GM23338 (cell line): ENCODE data around the gene C6orf52. TPM values are rescaled to one million over a fixed set of nuclear protein-coding genes. Genes with fewer than 3 reads are reported as not detected.

Source experiments
- ATAC-seq: fragments of 200-7000 bp; cut with Tn5 transposase; 3 replicates; pipeline ENCODE4 v1.9.1; 2020
- DNase-seq: peaks from one replicate; pipeline ENCODE4 v3.0.0-alpha.2; 2015; ENCODE audit warnings: low spot score
- H2AFZ ChIP-seq: fragments of 200-600 bp; sonication (generic); 2 replicates; pipeline ENCODE4 v1.8.0; 2016; ENCODE audit warnings: antibody characterized with exemption, mild to moderate bottlenecking, moderate library complexity
- H3F3A ChIP-seq: fragments of 200-600 bp; sonication (generic); replicated peaks from 2 replicates; pipeline ENCODE4 v1.8.0; 2017; ENCODE audit warnings: antibody characterized with exemption, mixed run types, low read depth
- H3K27ac ChIP-seq: fragments of 200-600 bp; sonication (generic); 2 replicates; pipeline ENCODE4 v1.6.1; 2016; ENCODE audit warnings: low read depth
- H3K27me3 ChIP-seq: fragments of 200-600 bp; sonication (generic); 2 replicates; pipeline ENCODE4 v1.8.0; 2016; ENCODE audit warnings: mild to moderate bottlenecking, mixed run types, moderate library complexity; ENCODE audit not compliant: insufficient read depth
- H3K36me3 ChIP-seq: fragments of 200-600 bp; sonication (generic); 2 replicates; pipeline ENCODE4 v1.8.0; 2016; ENCODE audit warnings: mild to moderate bottlenecking; ENCODE audit not compliant: insufficient read depth
- H3K4me1 ChIP-seq: fragments of 200-600 bp; sonication (generic); 2 replicates; pipeline ENCODE4 v1.8.0; 2016; ENCODE audit warnings: mild to moderate bottlenecking, moderate library complexity; ENCODE audit not compliant: insufficient read depth
- H3K4me2 ChIP-seq: fragments of 200-600 bp; sonication (generic); 2 replicates; pipeline ENCODE4 v1.7.1; 2017; ENCODE audit warnings: mixed run types
- H3K4me3 ChIP-seq: fragments of 200-600 bp; sonication (generic); 2 replicates; pipeline ENCODE4 v1.6.1; 2016; ENCODE audit warnings: mixed run types
- H3K79me2 ChIP-seq: fragments of 200-600 bp; sonication (generic); replicated peaks from 2 replicates; pipeline ENCODE4 v1.8.0; 2017; ENCODE audit warnings: mild to moderate bottlenecking; ENCODE audit not compliant: insufficient read depth
- H3K9me2 ChIP-seq: fragments of 200-600 bp; sonication (generic); 2 replicates; pipeline ENCODE4 v1.8.0; 2017; ENCODE audit not compliant: insufficient read depth
- H4K20me1 ChIP-seq: fragments of 200-600 bp; sonication (generic); replicated peaks from 2 replicates; pipeline ENCODE4 v1.8.0; 2017; ENCODE audit warnings: mild to moderate bottlenecking; ENCODE audit not compliant: insufficient read depth
- H3K27ac Mint-ChIP-seq: 2 replicates; pipeline ENCODE4 v1.8.0; 2020; ENCODE audit warnings: inconsistent platforms, mild to moderate bottlenecking, moderate library complexity, mixed read lengths
- H3K27me3 Mint-ChIP-seq: 3 replicates; pipeline ENCODE4 v1.8.0; 2022; ENCODE audit warnings: low read depth, mild to moderate bottlenecking, moderate library complexity, mixed read lengths, inconsistent platforms; ENCODE audit not compliant: insufficient read depth, poor library complexity
- H3K36me3 Mint-ChIP-seq: 3 replicates; pipeline ENCODE4 v1.8.0; 2021; ENCODE audit warnings: low read depth, mild to moderate bottlenecking, inconsistent platforms, moderate library complexity, mixed read lengths
- H3K4me1 Mint-ChIP-seq: 3 replicates; pipeline ENCODE4 v1.8.0; 2020; ENCODE audit warnings: mild to moderate bottlenecking, inconsistent platforms, mixed read lengths
- H3K4me3 Mint-ChIP-seq: 3 replicates; pipeline ENCODE4 v1.8.0; 2021; ENCODE audit warnings: moderate library complexity, mild to moderate bottlenecking, inconsistent platforms, mixed read lengths
- H3K9me3 Mint-ChIP-seq: 3 replicates; pipeline ENCODE4 v1.8.0; 2020; ENCODE audit warnings: moderate library complexity, mild to moderate bottlenecking, inconsistent platforms, mixed read lengths
- CREB1 ChIP-seq: fragments of 250-450 bp; sonication (Bioruptor Pico); IDR thresholded peaks from 2 replicates; pipeline ENCODE4 v1.5.0; 2020; ENCODE audit warnings: low read depth, mild to moderate bottlenecking, moderate library complexity
- NANOG ChIP-seq: IDR thresholded peaks from 2 replicates; pipeline ENCODE4 v1.6.1; 2016; ENCODE audit warnings: antibody characterized with exemption, borderline replicate concordance
- STAT1 ChIP-seq: IDR thresholded peaks from one replicate; pipeline ENCODE4 v1.6.1; 2016; ENCODE audit warnings: antibody characterized with exemption; ENCODE audit not compliant: unreplicated experiment
- polyA plus RNA-seq: library from polyadenylated mRNA; unstranded; fragments of >200 nt; fragmentation: Nextera tagmentation; extraction: Ambion mirVana; gene quantifications from 2 replicates; pipeline ENCODE4 v1.2.1, GENCODE V29; 2016
- total RNA-seq: library from RNA; depleted of rRNA; stranded (reverse); fragments of >200 nt; shearing (Covaris generic); gene quantifications from 2 replicates; pipeline ENCODE4 v1.2.3, GENCODE V29; 2014
- TF ChIP-seq, protein P1 (sequence below): fragments of 250-450 bp; sonication (Bioruptor Pico); IDR thresholded peaks from 2 replicates; pipeline ENCODE4 v1.5.0; 2020; ENCODE audit warnings: mild to moderate bottlenecking, moderate library complexity
- TF ChIP-seq, protein P2 (sequence below): IDR thresholded peaks from one replicate; pipeline ENCODE4 v1.6.1; 2018; ENCODE audit warnings: antibody characterized with exemption; ENCODE audit not compliant: unreplicated experiment
- TF ChIP-seq, protein P3 (sequence below): IDR thresholded peaks from 2 replicates; pipeline ENCODE4 v1.6.1; 2016; ENCODE audit warnings: antibody characterized with exemption

The C6orf52 gene
- total and polyA plus RNA-seq, 2 experiments from 2014 or later: 4.4 TPM; not detected in 1

DNA sequence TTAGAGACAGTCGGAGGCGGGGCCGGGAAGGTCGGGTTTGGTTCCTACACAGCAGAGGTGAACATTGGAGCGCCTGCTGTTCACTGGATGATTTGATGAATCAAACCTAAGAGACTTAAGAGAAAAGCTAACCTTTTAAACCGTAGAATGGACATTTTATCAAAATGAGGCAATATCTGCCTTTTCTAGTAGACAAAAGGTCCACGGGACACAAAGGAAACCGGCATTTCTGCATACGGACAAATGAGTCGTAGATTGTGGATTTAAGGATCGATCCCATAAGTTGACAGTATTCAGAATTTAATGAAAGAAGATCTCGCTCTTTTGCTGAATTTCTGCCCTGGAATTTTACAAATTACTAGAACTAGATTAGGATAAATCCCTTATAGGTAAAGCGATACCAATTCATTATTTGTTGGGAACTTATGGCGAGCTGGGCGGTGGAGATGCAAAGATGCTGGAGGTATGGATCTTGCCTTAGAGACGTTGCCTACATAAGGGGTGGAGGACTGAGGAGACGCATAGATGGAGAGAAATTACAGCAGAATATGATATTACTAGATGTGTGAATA lies 756 bp upstream of the C6orf52 start (continued):
- TF ChIP-seq, protein P1, sequence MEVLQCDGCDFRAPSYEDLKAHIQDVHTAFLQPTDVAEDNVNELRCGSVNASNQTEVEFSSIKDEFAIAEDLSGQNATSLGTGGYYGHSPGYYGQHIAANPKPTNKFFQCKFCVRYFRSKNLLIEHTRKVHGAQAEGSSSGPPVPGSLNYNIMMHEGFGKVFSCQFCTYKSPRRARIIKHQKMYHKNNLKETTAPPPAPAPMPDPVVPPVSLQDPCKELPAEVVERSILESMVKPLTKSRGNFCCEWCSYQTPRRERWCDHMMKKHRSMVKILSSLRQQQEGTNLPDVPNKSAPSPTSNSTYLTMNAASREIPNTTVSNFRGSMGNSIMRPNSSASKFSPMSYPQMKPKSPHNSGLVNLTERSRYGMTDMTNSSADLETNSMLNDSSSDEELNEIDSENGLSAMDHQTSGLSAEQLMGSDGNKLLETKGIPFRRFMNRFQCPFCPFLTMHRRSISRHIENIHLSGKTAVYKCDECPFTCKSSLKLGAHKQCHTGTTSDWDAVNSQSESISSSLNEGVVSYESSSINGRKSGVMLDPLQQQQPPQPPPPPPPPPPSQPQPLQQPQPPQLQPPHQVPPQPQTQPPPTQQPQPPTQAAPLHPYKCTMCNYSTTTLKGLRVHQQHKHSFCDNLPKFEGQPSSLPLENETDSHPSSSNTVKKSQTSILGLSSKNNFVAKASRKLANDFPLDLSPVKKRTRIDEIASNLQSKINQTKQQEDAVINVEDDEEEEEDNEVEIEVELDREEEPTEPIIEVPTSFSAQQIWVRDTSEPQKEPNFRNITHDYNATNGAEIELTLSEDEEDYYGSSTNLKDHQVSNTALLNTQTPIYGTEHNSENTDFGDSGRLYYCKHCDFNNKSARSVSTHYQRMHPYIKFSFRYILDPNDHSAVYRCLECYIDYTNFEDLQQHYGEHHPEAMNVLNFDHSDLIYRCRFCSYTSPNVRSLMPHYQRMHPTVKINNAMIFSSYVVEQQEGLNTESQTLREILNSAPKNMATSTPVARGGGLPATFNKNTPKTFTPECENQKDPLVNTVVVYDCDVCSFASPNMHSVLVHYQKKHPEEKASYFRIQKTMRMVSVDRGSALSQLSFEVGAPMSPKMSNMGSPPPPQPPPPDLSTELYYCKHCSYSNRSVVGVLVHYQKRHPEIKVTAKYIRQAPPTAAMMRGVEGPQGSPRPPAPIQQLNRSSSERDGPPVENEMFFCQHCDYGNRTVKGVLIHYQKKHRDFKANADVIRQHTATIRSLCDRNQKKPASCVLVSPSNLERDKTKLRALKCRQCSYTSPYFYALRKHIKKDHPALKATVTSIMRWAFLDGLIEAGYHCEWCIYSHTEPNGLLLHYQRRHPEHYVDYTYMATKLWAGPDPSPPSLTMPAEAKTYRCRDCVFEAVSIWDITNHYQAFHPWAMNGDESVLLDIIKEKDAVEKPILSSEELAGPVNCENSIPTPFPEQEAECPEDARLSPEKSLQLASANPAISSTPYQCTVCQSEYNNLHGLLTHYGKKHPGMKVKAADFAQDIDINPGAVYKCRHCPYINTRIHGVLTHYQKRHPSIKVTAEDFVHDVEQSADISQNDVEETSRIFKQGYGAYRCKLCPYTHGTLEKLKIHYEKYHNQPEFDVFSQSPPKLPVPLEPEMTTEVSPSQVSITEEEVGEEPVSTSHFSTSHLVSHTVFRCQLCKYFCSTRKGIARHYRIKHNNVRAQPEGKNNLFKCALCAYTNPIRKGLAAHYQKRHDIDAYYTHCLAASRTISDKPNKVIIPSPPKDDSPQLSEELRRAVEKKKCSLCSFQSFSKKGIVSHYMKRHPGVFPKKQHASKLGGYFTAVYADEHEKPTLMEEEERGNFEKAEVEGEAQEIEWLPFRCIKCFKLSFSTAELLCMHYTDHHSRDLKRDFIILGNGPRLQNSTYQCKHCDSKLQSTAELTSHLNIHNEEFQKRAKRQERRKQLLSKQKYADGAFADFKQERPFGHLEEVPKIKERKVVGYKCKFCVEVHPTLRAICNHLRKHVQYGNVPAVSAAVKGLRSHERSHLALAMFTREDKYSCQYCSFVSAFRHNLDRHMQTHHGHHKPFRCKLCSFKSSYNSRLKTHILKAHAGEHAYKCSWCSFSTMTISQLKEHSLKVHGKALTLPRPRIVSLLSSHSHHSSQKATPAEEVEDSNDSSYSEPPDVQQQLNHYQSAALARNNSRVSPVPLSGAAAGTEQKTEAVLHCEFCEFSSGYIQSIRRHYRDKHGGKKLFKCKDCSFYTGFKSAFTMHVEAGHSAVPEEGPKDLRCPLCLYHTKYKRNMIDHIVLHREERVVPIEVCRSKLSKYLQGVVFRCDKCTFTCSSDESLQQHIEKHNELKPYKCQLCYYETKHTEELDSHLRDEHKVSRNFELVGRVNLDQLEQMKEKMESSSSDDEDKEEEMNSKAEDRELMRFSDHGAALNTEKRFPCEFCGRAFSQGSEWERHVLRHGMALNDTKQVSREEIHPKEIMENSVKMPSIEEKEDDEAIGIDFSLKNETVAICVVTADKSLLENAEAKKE (CRISPR knock-in tag): no peak
- TF ChIP-seq STAT1: no peak

DNA sequence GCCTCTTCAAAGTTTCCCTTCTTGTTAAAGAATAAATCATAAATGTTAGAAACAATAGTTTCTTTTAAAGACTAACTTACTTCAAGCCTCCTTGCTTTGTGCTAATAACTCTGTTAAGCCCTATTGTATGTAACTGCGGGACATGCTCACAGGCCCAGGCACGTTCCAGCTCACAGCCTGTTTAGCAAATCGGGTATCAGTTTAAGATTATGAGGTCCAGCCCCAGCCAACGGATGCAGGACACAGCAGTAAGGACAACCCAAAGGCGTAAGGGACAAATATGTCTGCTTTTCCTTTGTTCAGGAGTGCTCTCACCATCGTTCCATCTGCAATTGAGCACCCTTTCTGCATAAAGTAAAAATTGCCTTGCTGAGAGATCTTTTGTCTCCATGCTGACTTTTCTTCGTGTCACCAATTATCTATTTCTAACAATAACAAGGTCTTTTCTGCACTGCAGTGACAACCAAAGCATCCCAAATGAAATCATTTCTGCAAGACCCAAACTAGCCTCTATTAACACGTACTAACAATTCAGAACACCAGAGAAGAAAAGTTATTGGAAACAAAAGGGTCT lies 1.4 kb downstream of the C6orf52 start:
- H4K20me1 ChIP-seq: 0 out of 2 replicates have a peak, but pooled peaks cover 8% of the 10 kb centered on the region
- Mint-ChIP-seq H3K36me3 (peaks cover 22% of the 10 kb centered on the region), H3K9me3 (peaks cover 12% of the 10 kb centered on the region), H3K27me3 (peaks cover 14% of the 10 kb centered on the region), H3K27ac (peak overlapping the region; percentile 83), H3K4me3 (peak overlapping the region; percentile 90), H3K4me1 (peaks cover 25% of the 10 kb centered on the region)
- peaks cover 12% of the 10 kb centered on the region for H3F3A ChIP-seq
- TF ChIP-seq CREB1 (CRISPR knock-in tag) (no peak), STAT1 (no peak), NANOG (no peak)
- TF ChIP-seq, protein P2, sequence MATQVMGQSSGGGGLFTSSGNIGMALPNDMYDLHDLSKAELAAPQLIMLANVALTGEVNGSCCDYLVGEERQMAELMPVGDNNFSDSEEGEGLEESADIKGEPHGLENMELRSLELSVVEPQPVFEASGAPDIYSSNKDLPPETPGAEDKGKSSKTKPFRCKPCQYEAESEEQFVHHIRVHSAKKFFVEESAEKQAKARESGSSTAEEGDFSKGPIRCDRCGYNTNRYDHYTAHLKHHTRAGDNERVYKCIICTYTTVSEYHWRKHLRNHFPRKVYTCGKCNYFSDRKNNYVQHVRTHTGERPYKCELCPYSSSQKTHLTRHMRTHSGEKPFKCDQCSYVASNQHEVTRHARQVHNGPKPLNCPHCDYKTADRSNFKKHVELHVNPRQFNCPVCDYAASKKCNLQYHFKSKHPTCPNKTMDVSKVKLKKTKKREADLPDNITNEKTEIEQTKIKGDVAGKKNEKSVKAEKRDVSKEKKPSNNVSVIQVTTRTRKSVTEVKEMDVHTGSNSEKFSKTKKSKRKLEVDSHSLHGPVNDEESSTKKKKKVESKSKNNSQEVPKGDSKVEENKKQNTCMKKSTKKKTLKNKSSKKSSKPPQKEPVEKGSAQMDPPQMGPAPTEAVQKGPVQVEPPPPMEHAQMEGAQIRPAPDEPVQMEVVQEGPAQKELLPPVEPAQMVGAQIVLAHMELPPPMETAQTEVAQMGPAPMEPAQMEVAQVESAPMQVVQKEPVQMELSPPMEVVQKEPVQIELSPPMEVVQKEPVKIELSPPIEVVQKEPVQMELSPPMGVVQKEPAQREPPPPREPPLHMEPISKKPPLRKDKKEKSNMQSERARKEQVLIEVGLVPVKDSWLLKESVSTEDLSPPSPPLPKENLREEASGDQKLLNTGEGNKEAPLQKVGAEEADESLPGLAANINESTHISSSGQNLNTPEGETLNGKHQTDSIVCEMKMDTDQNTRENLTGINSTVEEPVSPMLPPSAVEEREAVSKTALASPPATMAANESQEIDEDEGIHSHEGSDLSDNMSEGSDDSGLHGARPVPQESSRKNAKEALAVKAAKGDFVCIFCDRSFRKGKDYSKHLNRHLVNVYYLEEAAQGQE: no peak
- TF ChIP-seq, protein P3, sequence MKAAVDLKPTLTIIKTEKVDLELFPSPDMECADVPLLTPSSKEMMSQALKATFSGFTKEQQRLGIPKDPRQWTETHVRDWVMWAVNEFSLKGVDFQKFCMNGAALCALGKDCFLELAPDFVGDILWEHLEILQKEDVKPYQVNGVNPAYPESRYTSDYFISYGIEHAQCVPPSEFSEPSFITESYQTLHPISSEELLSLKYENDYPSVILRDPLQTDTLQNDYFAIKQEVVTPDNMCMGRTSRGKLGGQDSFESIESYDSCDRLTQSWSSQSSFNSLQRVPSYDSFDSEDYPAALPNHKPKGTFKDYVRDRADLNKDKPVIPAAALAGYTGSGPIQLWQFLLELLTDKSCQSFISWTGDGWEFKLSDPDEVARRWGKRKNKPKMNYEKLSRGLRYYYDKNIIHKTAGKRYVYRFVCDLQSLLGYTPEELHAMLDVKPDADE: no peak
- H3K4me3 ChIP-seq: peak overlapping the region; percentile 76
- peak overlapping the region; percentile 79; the same call in 1 of the 2 replicates for H3K27ac ChIP-seq
- peaks cover 23% of the 10 kb centered on the region for H3K4me1 ChIP-seq
- no peaks in the 10 kb centered on the region for H3K27me3 ChIP-seq
- no peak overlapping the region for H2AFZ ChIP-seq
- DNase-seq: peak; percentile 10
- H3K4me2 ChIP-seq: peak overlapping the region; percentile 91
- peaks cover 15% of the 10 kb centered on the region for H3K36me3 ChIP-seq
- ATAC-seq: no peak
- H3K79me2 ChIP-seq: peaks cover 48% of the 10 kb centered on the region
- H3K9me2 ChIP-seq: no peaks in the 10 kb centered on the region
